Fibroblast of lung (primary cell): ENCODE results near the gene SLC22A7.

Experiments
- EZH2 ChIP-seq: IDR thresholded peaks from 2 replicates; pipeline ENCODE4 v1.5.1; 2012; ENCODE audit warnings: low read length, control low read depth, mild to moderate bottlenecking; ENCODE audit errors: missing control alignments
- TF ChIP-seq, protein P1 (sequence below), 2 donors: IDR thresholded peaks in 1 of 2; conservative IDR thresholded peaks in 1 of 2; 1 replicate in 1 of 2; 2 replicates in 1 of 2; pipeline ENCODE4 v1.5.1; 2011 to 2012; ENCODE audit warnings: low read length in 2 of 2, control low read depth in 1 of 2, inconsistent platforms in 1 of 2, low read depth in 1 of 2, mild to moderate bottlenecking in 1 of 2

DNA sequence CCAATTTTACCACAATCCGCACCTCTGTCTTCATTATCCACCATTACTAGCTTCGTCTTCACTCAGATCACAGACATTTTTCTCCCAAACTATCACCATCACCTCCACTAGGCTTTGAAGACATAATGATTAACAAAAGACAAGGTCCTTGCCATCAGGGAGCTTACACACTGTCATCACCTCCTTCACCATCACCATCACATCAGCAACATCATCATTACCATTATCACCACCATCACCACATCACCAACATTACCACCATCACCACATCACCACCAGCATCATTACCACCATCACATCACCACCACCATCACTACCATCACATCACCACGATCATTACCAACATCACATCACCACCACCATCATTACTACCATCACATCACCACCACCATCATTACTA, 4.4 kb upstream of the SLC22A7 start:
- TF ChIP-seq, protein P1, sequence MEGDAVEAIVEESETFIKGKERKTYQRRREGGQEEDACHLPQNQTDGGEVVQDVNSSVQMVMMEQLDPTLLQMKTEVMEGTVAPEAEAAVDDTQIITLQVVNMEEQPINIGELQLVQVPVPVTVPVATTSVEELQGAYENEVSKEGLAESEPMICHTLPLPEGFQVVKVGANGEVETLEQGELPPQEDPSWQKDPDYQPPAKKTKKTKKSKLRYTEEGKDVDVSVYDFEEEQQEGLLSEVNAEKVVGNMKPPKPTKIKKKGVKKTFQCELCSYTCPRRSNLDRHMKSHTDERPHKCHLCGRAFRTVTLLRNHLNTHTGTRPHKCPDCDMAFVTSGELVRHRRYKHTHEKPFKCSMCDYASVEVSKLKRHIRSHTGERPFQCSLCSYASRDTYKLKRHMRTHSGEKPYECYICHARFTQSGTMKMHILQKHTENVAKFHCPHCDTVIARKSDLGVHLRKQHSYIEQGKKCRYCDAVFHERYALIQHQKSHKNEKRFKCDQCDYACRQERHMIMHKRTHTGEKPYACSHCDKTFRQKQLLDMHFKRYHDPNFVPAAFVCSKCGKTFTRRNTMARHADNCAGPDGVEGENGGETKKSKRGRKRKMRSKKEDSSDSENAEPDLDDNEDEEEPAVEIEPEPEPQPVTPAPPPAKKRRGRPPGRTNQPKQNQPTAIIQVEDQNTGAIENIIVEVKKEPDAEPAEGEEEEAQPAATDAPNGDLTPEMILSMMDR (conservative IDR thresholded peaks at IDR 0.05 in 1 of 2, IDR thresholded peaks at IDR 0.05 in 1 of 2; ENCODE audit: low read depth in 1 of 2, low read length in 2 of 2): no peak
- no peak for TF ChIP-seq EZH2
